ENCODE measurements around the gene CYB561. TPM values are rescaled to one million over a fixed set of nuclear protein-coding genes. Genes with fewer than 3 reads are reported as not detected.

CYB561 gene
- total and polyA plus RNA-seq, 3 experiments from 2014 or later = 14.3 to 42.7 (median 16.6) TPM

GRCh38 chr17:63412234-63412633, 33.9 kb downstream of the CYB561 start:
- Histone ChIP-seq H3K9me3 (ENCODE audit: low read length) (no peaks in the 10 kb centered on the region), H3K36me3 (ENCODE audit: insufficient read depth, low read length) (no peaks in the 10 kb centered on the region), H3K27me3 (ENCODE audit: insufficient read depth, low read length, poor library complexity, severe bottlenecking) (no peaks in the 10 kb centered on the region), H3K4me3 (ENCODE audit: low read length) (no peak overlapping the region), H3K27ac (ENCODE audit: low read depth, low read length) (no peak overlapping the region), H3K4me1 (ENCODE audit: insufficient read depth, low read length) (no peaks in the 10 kb centered on the region)
- no peak overlapping the region for H3K4me3 Mint-ChIP-seq
- H3K27me3 Mint-ChIP-seq = peaks cover 2 to 4% of the 10 kb centered on the region in 2 donors
- H3K27ac Mint-ChIP-seq = peak overlapping the region in 2 of 8 donors; percentile 39 to 42
- peaks cover 9 to 50% (median 13%) of the 10 kb centered on the region in 3 donors for H3K36me3 Mint-ChIP-seq
- ChIA-PET POLR2A (no interaction called here), CTCF (no interaction called here)
- DNase-seq = no peak
- no peaks in the 10 kb centered on the region for H3K4me1 Mint-ChIP-seq
- H3K9me3 Mint-ChIP-seq = no peaks in the 10 kb centered on the region

- POLR2A ChIA-PET = no interaction called here
- peaks cover 9 to 27% (median 12%) of the 10 kb centered on the region in 3 donors for H3K36me3 Mint-ChIP-seq
- no peak overlapping the region for H3K27ac ChIP-seq (ENCODE audit: low read depth, low read length)
- H3K4me1 Mint-ChIP-seq = peaks cover 2 to 8% (median 8%) of the 10 kb centered on the region in 3 donors
- CTCF ChIA-PET = interaction anchor here (0.9 to 3.5 kb wide), 9 partner anchors 15 to 735 kb away, joined by 3 to 21 read pairs (median 6); no protein-coding TSS in a partner anchor
- no peaks in the 10 kb centered on the region for H3K4me1 ChIP-seq (ENCODE audit: insufficient read depth, low read length)
- no peak overlapping the region for H3K27ac Mint-ChIP-seq
- H3K27me3 ChIP-seq (ENCODE audit: insufficient read depth, low read length, poor library complexity, severe bottlenecking) = no peaks in the 10 kb centered on the region
- peaks cover 0 to 2% of the 10 kb centered on the region in 2 donors for H3K27me3 Mint-ChIP-seq
- no peaks in the 10 kb centered on the region for H3K9me3 ChIP-seq (ENCODE audit: low read length)
- no peaks in the 10 kb centered on the region for H3K36me3 ChIP-seq (ENCODE audit: insufficient read depth, low read length)
- DNase-seq = no peak
- no peak overlapping the region for H3K4me3 ChIP-seq (ENCODE audit: low read length)
- H3K4me3 Mint-ChIP-seq = no peak overlapping the region
- no peaks in the 10 kb centered on the region for H3K9me3 Mint-ChIP-seq
Observed at GRCh38 chr17:63407741-63408330, 38.3 kb downstream of the CYB561 start.

GRCh38 chr17:63406689-63407330, 39.3 kb downstream of the CYB561 start:
- Histone ChIP-seq H3K9me3 (ENCODE audit: low read length) (no peaks in the 10 kb centered on the region), H3K36me3 (ENCODE audit: insufficient read depth, low read length) (no peaks in the 10 kb centered on the region), H3K27ac (ENCODE audit: low read depth, low read length) (no peak overlapping the region), H3K4me1 (ENCODE audit: insufficient read depth, low read length) (no peaks in the 10 kb centered on the region), H3K4me3 (ENCODE audit: low read length) (no peak overlapping the region), H3K27me3 (ENCODE audit: insufficient read depth, low read length, poor library complexity, severe bottlenecking) (no peaks in the 10 kb centered on the region)
- Mint-ChIP-seq H3K27ac (peak overlapping the region in 4 of 8 donors; percentile 43 to 67 (median 48)), H3K36me3 (peaks cover 3 to 20% (median 6%) of the 10 kb centered on the region in 3 donors), H3K4me3 (no peak overlapping the region), H3K27me3 (no peaks in the 10 kb centered on the region), H3K9me3 (no peaks in the 10 kb centered on the region), H3K4me1 (peaks cover 2 to 8% (median 8%) of the 10 kb centered on the region in 3 donors)
- CTCF ChIA-PET = interaction anchor here (0.9 to 3.5 kb wide), 24 partner anchors 8 to 737 kb away, joined by 3 to 21 read pairs (median 5); no protein-coding TSS in a partner anchor
- POLR2A ChIA-PET = no interaction called here
- DNase-seq = peak; percentile 33 to 74 (median 53)

GRCh38 chr17:63405741-63406261, 40.3 kb downstream of the CYB561 start:
- Mint-ChIP-seq H3K27ac (peak overlapping the region in 5 of 8 donors; percentile 5 to 58 (median 29)), H3K4me1 (peaks cover 2 to 8% (median 8%) of the 10 kb centered on the region in 3 donors), H3K27me3 (no peaks in the 10 kb centered on the region), H3K4me3 (no peak overlapping the region), H3K36me3 (peaks cover under 1 to 12% (median 3%) of the 10 kb centered on the region in 3 donors), H3K9me3 (no peaks in the 10 kb centered on the region)
- ChIA-PET POLR2A (no interaction called here), CTCF (interaction anchor here (0.7 to 3.5 kb wide), 14 partner anchors 9 to 736 kb away, joined by 3 to 21 read pairs (median 5); no protein-coding TSS in a partner anchor)
- Histone ChIP-seq H3K36me3 (ENCODE audit: insufficient read depth, low read length) (no peaks in the 10 kb centered on the region), H3K9me3 (ENCODE audit: low read length) (no peaks in the 10 kb centered on the region), H3K27me3 (ENCODE audit: insufficient read depth, low read length, poor library complexity, severe bottlenecking) (no peaks in the 10 kb centered on the region), H3K4me1 (ENCODE audit: insufficient read depth, low read length) (no peaks in the 10 kb centered on the region), H3K4me3 (ENCODE audit: low read length) (no peak overlapping the region), H3K27ac (ENCODE audit: low read depth, low read length) (no peak overlapping the region)
- peak in 1 of 5 donors; percentile 18 for DNase-seq

- Mint-ChIP-seq H3K4me1 (peaks cover 2 to 8% (median 8%) of the 10 kb centered on the region in 3 donors), H3K4me3 (no peak overlapping the region), H3K36me3 (peaks cover 0 to 12% (median 3%) of the 10 kb centered on the region in 3 donors), H3K27me3 (no peaks in the 10 kb centered on the region), H3K9me3 (no peaks in the 10 kb centered on the region), H3K27ac (no peak overlapping the region)
- Histone ChIP-seq H3K36me3 (ENCODE audit: insufficient read depth, low read length) (no peaks in the 10 kb centered on the region), H3K4me3 (ENCODE audit: low read length) (no peak overlapping the region), H3K27me3 (ENCODE audit: insufficient read depth, low read length, poor library complexity, severe bottlenecking) (no peaks in the 10 kb centered on the region), H3K4me1 (ENCODE audit: insufficient read depth, low read length) (no peaks in the 10 kb centered on the region), H3K27ac (ENCODE audit: low read depth, low read length) (no peak overlapping the region), H3K9me3 (ENCODE audit: low read length) (no peaks in the 10 kb centered on the region)
- DNase-seq = no peak
- ChIA-PET CTCF (no interaction called here), POLR2A (no interaction called here)
Observed at GRCh38 chr17:63405020-63405419, 41.1 kb downstream of the CYB561 start.

- Histone ChIP-seq H3K27ac (ENCODE audit: low read depth, low read length) (no peak overlapping the region), H3K9me3 (ENCODE audit: low read length) (no peaks in the 10 kb centered on the region), H3K27me3 (ENCODE audit: insufficient read depth, low read length, poor library complexity, severe bottlenecking) (no peaks in the 10 kb centered on the region), H3K36me3 (ENCODE audit: insufficient read depth, low read length) (no peaks in the 10 kb centered on the region), H3K4me3 (ENCODE audit: low read length) (no peak overlapping the region), H3K4me1 (ENCODE audit: insufficient read depth, low read length) (no peaks in the 10 kb centered on the region)
- ChIA-PET POLR2A (no interaction called here), CTCF (no interaction called here)
- Mint-ChIP-seq H3K4me1 (peaks cover 2 to 8% (median 8%) of the 10 kb centered on the region in 3 donors), H3K36me3 (peaks cover 0 to 14% (median 5%) of the 10 kb centered on the region in 3 donors), H3K4me3 (no peak overlapping the region), H3K27me3 (no peaks in the 10 kb centered on the region), H3K27ac (peak overlapping the region in 1 of 8 donors; percentile 21), H3K9me3 (no peaks in the 10 kb centered on the region)
- DNase-seq = no peak
Observed at GRCh38 chr17:63402431-63403212, 43.5 kb downstream of the CYB561 start.

- no peaks in the 10 kb centered on the region for H3K27me3 ChIP-seq (ENCODE audit: insufficient read depth, low read length, poor library complexity, severe bottlenecking)
- Mint-ChIP-seq H3K36me3 (peaks cover 0 to 30% (median 8%) of the 10 kb centered on the region in 3 donors), H3K4me1 (no peaks in the 10 kb centered on the region), H3K27ac (peak overlapping the region in 1 of 8 donors; percentile 44), H3K27me3 (no peaks in the 10 kb centered on the region), H3K9me3 (no peaks in the 10 kb centered on the region), H3K4me3 (no peak overlapping the region)
- no peak overlapping the region for H3K4me3 ChIP-seq (ENCODE audit: low read length)
- POLR2A ChIA-PET = no interaction called here
- H3K36me3 ChIP-seq (ENCODE audit: insufficient read depth, low read length) = no peaks in the 10 kb centered on the region
- CTCF ChIA-PET = interaction anchor here (1.4 kb wide), 1 partner anchor 78 kb away, joined by 3 read pairs; no protein-coding TSS in a partner anchor
- no peaks in the 10 kb centered on the region for H3K9me3 ChIP-seq (ENCODE audit: low read length)
- H3K27ac ChIP-seq (ENCODE audit: low read depth, low read length) = no peak overlapping the region
- no peak for DNase-seq
- no peaks in the 10 kb centered on the region for H3K4me1 ChIP-seq (ENCODE audit: insufficient read depth, low read length)
Observed at GRCh38 chr17:63399856-63400255, 46.2 kb downstream of the CYB561 start.
